B cell (primary cell): ENCODE measurements around the gene STC2. TPM values are rescaled to one million over a fixed set of nuclear protein-coding genes. Genes with fewer than 3 reads are reported as not detected.

Experiments
- ATAC-seq: fragments of 200-7000 bp; cut with Tn5 transposase; one replicate; pipeline ENCODE4 v1.10.0; 2021; ENCODE audit warnings: low read depth, mild to moderate bottlenecking, moderate number of reproducible peaks, moderate library complexity
- CTCF ChIA-PET: fragments of 350-600 bp; sonication (Branson Sonifier 250); formaldehyde crosslinking; loops from one replicate; lab custom pipeline; 2021; ENCODE audit warnings: antibody characterized with exemption, inconsistent platforms; lab: Charles Lee
- POLR2A ChIA-PET: fragments of 350-600 bp; sonication (Branson Sonifier 250); formaldehyde crosslinking; loops from one replicate; lab custom pipeline; 2021; ENCODE audit warnings: antibody characterized with exemption; lab: Charles Lee
- DNase-seq: peaks from one replicate; pipeline ENCODE4 v3.0.0; 2013
- H2AFZ ChIP-seq: 2 replicates; pipeline ENCODE4 v1.6.1; 2012; ENCODE audit warnings: mild to moderate bottlenecking, low read depth, low read length; ENCODE audit not compliant: insufficient read depth, poor library complexity, severe bottlenecking
- H3K27ac ChIP-seq, 2 donors: 1 replicate in 1 of 2; 2 replicates in 1 of 2; pipeline ENCODE4 v1.5.1; 2012 to 2013; ENCODE audit warnings: low read length in 2 of 2, mild to moderate bottlenecking in 2 of 2, moderate library complexity in 1 of 2
- H3K27me3 ChIP-seq, 4 experiments: fragments of 200-600 bp in 1 of 4; sonication (generic) in 1 of 4; replicated peaks in 1 of 4; 1 replicate in 2 of 4; 2 replicates in 2 of 4; pipeline versions ENCODE4 v1.6.1 to v1.7.0; 2013 to 2016; ENCODE audit warnings: low read length in 3 of 4, mild to moderate bottlenecking in 2 of 4, mixed read lengths in 1 of 4, moderate library complexity in 1 of 4; ENCODE audit not compliant: insufficient read depth in 4 of 4, control insufficient read depth in 3 of 4; ENCODE audit errors: control extremely low read depth in 1 of 4
- H3K36me3 ChIP-seq, 2 experiments: replicated peaks in 1 of 2; 1 replicate in 1 of 2; 2 replicates in 1 of 2; pipeline versions ENCODE4 v1.6.1 to v1.7.1; 2013; ENCODE audit warnings: low read length in 1 of 2; ENCODE audit not compliant: insufficient read depth in 2 of 2, control insufficient read depth in 1 of 2; ENCODE audit errors: control extremely low read depth in 1 of 2, extremely low read depth in 1 of 2
- H3K4me1 ChIP-seq, 2 donors: fragments of 200-600 bp in 1 of 2; sonication (generic) in 1 of 2; 1 replicate in 1 of 2; 2 replicates in 1 of 2; pipeline versions ENCODE4 v1.5.1 to v1.6.1; 2013 to 2017; ENCODE audit warnings: low read length in 2 of 2; ENCODE audit not compliant: control insufficient read depth in 2 of 2, insufficient read depth in 2 of 2
- H3K4me2 ChIP-seq: replicated peaks from 2 replicates; pipeline ENCODE3; 2012; ENCODE audit warnings: mild to moderate bottlenecking, low read depth, low read length; ENCODE audit not compliant: poor library complexity, severe bottlenecking
- H3K4me3 ChIP-seq, 5 experiments: fragments of 200-600 bp in 1 of 5; sonication (generic) in 1 of 5; 1 replicate in 3 of 5; 2 replicates in 2 of 5; pipeline versions ENCODE4 v1.5.1 to v1.7.0; 2011 to 2016; ENCODE audit warnings: low read length in 4 of 5, mild to moderate bottlenecking in 4 of 5, low read depth in 2 of 5, control low read depth in 1 of 5, moderate library complexity in 1 of 5; ENCODE audit not compliant: insufficient read depth in 1 of 5; ENCODE audit errors: control extremely low read depth in 1 of 5, extremely low read depth in 1 of 5
- H3K79me2 ChIP-seq: fragments of 200-600 bp; sonication (generic); one replicate; pipeline ENCODE4 v1.6.0; 2016; ENCODE audit warnings: low read length; ENCODE audit not compliant: control insufficient read depth, insufficient read depth
- H3K9ac ChIP-seq: fragments of 200-600 bp; sonication (generic); 2 replicates; pipeline ENCODE4 v1.6.1; 2017; ENCODE audit warnings: mild to moderate bottlenecking, low read length, moderate library complexity
- H3K9me3 ChIP-seq, 3 donors: one replicate each; pipeline versions ENCODE4 v1.6.1 to v1.7.1; 2013; ENCODE audit warnings: low read length in 2 of 3; ENCODE audit not compliant: control insufficient read depth in 2 of 3, insufficient read depth in 1 of 3; ENCODE audit errors: control extremely low read depth in 1 of 3
- H4K20me1 ChIP-seq: 2 replicates; pipeline ENCODE4 v1.6.0; 2012; ENCODE audit warnings: mild to moderate bottlenecking, low read length; ENCODE audit not compliant: insufficient read depth, control insufficient read depth, poor library complexity, severe bottlenecking
- H3K27ac Mint-ChIP-seq: one replicate; pipeline ENCODE4 v1.8.0; 2021; ENCODE audit warnings: mixed read lengths
- H3K27me3 Mint-ChIP-seq: one replicate; pipeline ENCODE4 v1.8.0; 2021; ENCODE audit warnings: mixed read lengths
- H3K4me1 Mint-ChIP-seq: one replicate; pipeline ENCODE4 v1.8.0; 2021; ENCODE audit warnings: mixed read lengths
- H3K4me3 Mint-ChIP-seq: one replicate; pipeline ENCODE4 v1.8.0; 2021; ENCODE audit warnings: mixed read lengths
- H3K9me3 Mint-ChIP-seq: one replicate; pipeline ENCODE4 v1.8.0; 2022; ENCODE audit warnings: mixed read lengths; ENCODE audit not compliant: insufficient read depth
- CTCF ChIP-seq: fragments of 200-600 bp; IDR thresholded peaks from one replicate; pipeline ENCODE4 v1.8.0; 2022; ENCODE audit warnings: antibody characterized with exemption, mild to moderate bottlenecking
- EZH2 ChIP-seq: IDR thresholded peaks from 2 replicates; pipeline ENCODE4 v1.6.1; 2012; ENCODE audit warnings: borderline replicate concordance, low read depth, mild to moderate bottlenecking, moderate library complexity, low read length; ENCODE audit not compliant: insufficient read depth, poor library complexity, severe bottlenecking
- WGBS: methylation state at CpG from one replicate; pipeline ENCODE4 v1.1.5; 2013; ENCODE audit warnings: missing lambda C conversion rate; ENCODE audit not compliant: insufficient coverage; 5-methylcytosine and 5-hydroxymethylcytosine counted together
- intact Hi-C: fragments of 100-400 bp; cut with micrococcal nuclease; formaldehyde crosslinking; loops from one replicate; pipeline ENCODE4 v1.10.0; 2022
- polyA plus RNA-seq: library from polyadenylated mRNA; depleted of rRNA; stranded (reverse); fragments of >200 nt; gene quantifications from 2 replicates; pipeline ENCODE4 v1.2.3, GENCODE V29; 2012
- total RNA-seq, 2 donors: library from RNA; stranded (reverse); fragments of 120-200 nt in 1 of 2; gene quantifications; 1 replicate in 1 of 2; 2 replicates in 1 of 2; pipeline versions ENCODE4 v1.2.3 to v1.2.4, GENCODE V29; 2013 to 2022

STC2 gene
- total and polyA plus RNA-seq, 2 donors (not counting 1 experiment from before 2014, with no cell fraction given) = not detected

GRCh38 chr5:173330338-173331206 lies 2.4 kb upstream of the STC2 start:
- Histone ChIP-seq H3K4me3 (no peak overlapping the region), H4K20me1 (no peaks in the 10 kb centered on the region), H3K36me3 (no peaks in the 10 kb centered on the region), H3K79me2 (no peaks in the 10 kb centered on the region), H3K9me3 (peaks cover 0 to 30% (median 0%) of the 10 kb centered on the region in 3 donors), H3K27me3 (peaks cover 0 to 55% (median 18%) of the 10 kb centered on the region in 4 experiments), H3K27ac (no peak overlapping the region), H3K4me2 (no peak overlapping the region), H3K4me1 (peaks cover 7 to 14% of the 10 kb centered on the region in 2 donors), H2AFZ (no peak overlapping the region), H3K9ac (no peak overlapping the region)
- peaks cover 7% of the 10 kb centered on the region for H3K4me1 Mint-ChIP-seq
- H3K27ac Mint-ChIP-seq = no peak overlapping the region
- POLR2A ChIA-PET = no interaction called here
- no peak for DNase-seq
- no peak for ATAC-seq
- no peak overlapping the region for H3K4me3 Mint-ChIP-seq
- whole genome bisulfite sequencing = 88% methylated on average over 5 of the region's 8 CpGs
- H3K27me3 Mint-ChIP-seq = peaks cover 66% of the 10 kb centered on the region
- no peak for TF ChIP-seq EZH2
- TF ChIP-seq CTCF = no peak
- H3K9me3 Mint-ChIP-seq = peaks cover 2% of the 10 kb centered on the region
- CTCF ChIA-PET = no interaction called here
- intact Hi-C loops = no loop called here
